ENCODE results near the gene RPS19.
"Not testable (repeated sequence)": the region's sequence is repeated elsewhere in the genome, so short reads cannot be mapped to it uniquely, and the experiment has no call there.

RPS19 gene

DNA sequence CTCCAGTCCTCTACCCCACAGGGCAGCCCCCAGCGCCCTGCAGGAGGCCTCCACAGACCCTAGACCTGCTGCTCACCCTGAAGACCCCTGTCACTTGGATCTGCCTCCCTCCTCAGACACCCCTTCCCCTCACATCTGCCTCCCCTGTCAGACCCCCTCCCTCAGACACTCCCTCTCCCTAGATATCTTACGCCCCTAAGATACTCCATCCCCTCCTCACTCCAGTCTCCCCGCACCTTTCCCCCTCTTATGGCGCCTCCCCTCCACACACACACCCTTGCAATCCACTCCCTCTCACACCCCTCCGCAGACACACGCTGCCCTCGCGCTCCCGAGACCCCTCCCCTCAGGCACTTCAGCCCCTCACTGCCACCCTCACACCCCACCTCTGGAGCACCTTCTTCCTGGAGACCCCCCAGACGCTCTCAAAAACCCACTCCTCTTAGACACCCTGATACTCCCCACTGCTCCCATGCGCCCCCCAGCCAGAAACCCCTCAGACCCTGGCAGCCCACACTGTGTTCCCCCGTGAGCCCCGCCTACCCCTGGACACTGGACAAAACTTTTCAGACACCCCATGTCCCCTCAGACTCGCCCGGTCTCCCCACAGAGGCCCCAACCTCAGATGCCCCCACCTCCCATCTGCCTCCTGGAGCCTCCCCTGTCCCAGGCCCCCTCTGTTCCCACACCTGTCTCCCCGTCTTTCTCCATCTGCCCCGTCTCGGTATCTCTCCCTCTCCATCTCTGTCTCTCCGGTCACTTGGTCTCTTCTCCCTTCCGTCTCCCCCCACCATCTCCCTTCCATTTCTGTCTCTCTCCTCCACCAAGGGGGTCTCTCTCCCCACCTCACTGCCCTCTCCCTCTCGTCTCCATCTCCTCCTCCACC lies 53.7 kb downstream of the RPS19 start:
- H3K4me3 ChIP-seq (ENCODE audit: low read depth, low read length): peak overlapping the region; percentile 54
- no peak overlapping the region for H3K9ac ChIP-seq (ENCODE audit: low read depth, low read length)
- H3K36me3 ChIP-seq (ENCODE audit: control insufficient read depth, insufficient read depth, low read length): no peaks in the 10 kb centered on the region
- no peaks in the 10 kb centered on the region for H3K4me1 ChIP-seq (ENCODE audit: control insufficient read depth, insufficient read depth, low read length)
- peaks cover 96% of the 10 kb centered on the region for H3K27me3 ChIP-seq (ENCODE audit: control insufficient read depth, insufficient read depth, low read length)
- no peaks in the 10 kb centered on the region for H3K9me3 ChIP-seq (ENCODE audit: control insufficient read depth, insufficient read depth, low read length)

DNA sequence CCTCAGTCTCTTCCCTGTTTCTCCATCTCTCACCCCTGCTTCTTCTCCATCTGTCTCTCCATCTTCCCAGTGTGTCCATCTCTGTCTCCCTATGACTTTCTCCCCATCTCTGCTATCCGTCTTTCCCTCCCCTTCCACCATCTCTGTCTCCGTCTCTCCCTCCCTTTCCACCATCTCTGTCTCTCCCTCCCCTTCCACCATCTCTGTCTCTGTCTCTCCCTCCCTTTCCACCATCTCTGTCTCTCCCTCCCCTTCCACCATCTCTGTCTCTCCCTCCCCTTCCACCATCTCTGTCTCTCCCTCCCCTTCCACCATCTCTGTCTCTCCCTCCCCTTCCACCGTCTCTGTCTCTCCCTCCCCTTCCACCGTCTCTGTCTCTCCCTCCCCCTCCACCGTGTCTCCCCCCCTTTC lies 54.4 kb downstream of the RPS19 start:
- H3K9me3 ChIP-seq (ENCODE audit: control insufficient read depth, insufficient read depth, low read length); H3K36me3 ChIP-seq (ENCODE audit: control insufficient read depth, insufficient read depth, low read length); H3K4me1 ChIP-seq (ENCODE audit: control insufficient read depth, insufficient read depth, low read length); H3K9ac ChIP-seq (ENCODE audit: low read depth, low read length): not testable (repeated sequence)
- peaks cover 97% of the 10 kb centered on the region for H3K27me3 ChIP-seq (ENCODE audit: control insufficient read depth, insufficient read depth, low read length)
- peak overlapping the region; percentile 54 for H3K4me3 ChIP-seq (ENCODE audit: low read depth, low read length)

DNA sequence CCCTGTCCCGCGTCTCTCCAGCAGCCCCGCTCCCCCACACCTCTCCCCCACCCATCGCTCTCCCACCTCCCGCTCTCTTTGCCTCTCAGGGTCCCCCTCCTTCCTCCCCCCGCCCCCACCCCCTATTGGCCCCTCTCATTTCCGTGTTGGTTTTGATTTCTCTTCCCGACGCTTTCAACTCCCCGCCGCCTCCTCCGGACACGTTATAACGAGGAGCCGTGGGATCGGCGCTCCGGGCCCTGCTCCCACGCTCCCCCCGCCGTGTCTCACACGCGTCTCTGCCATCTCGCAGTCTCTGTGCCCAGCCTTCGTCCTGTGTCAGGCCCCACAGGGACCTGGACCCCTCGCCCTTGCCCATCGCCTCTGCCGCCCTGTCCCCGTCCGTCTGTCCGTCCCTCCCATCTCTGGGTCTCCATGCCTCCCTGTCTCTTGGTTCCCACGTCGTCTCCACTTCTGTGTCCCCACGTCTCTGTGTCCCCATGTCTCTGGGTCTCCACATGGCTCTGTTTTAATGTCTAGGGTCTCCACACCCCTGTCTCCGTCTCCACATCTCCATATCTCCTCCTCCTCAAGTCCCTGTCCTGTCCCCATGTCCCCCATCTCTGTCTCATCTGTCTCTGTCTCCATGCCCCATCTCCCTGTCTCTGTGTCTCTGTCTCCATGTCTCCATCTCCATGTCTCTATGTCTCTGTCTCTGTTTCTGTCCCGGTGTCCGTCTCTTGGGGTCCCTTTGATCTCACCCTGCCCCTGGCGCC lies 55.1 kb downstream of the RPS19 start:
- H3K4me3 ChIP-seq (ENCODE audit: low read depth, low read length): peak overlapping the region; percentile 43

DNA sequence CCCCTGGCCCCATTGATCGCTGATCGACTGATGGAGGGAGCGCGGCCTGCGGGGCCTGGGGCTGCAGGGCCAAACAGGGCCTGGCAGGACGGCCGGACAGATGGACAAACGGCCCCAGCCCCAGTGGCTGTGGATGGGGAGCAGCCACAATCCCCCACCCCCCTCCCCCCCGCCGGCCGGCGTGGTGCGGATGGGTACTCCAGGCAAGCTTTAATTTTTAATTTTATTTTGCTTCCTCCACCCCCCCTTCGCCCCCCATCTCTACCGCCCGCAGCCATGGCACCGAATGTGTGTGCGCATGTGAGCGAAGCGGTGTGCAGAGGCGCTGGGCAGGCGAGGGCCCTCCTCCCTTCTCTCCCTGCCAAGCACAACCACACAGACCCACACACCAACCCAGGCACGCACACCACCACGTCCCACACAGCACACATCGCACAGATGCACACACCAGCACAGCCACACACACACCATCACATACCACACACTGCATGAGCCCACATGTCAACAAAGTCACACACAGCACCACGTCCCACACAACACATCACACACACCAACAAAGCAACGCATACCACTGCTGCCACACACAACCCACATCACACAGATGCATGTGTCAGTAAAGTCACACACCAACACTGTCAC lies 55.8 kb downstream of the RPS19 start:
- Histone ChIP-seq H3K9ac (ENCODE audit: low read depth, low read length) (no peak overlapping the region), H3K27me3 (ENCODE audit: control insufficient read depth, insufficient read depth, low read length) (peaks cover 97% of the 10 kb centered on the region), H3K4me3 (ENCODE audit: low read depth, low read length) (no peak overlapping the region), H3K9me3 (ENCODE audit: control insufficient read depth, insufficient read depth, low read length) (no peaks in the 10 kb centered on the region), H3K4me1 (ENCODE audit: control insufficient read depth, insufficient read depth, low read length) (no peaks in the 10 kb centered on the region), H3K36me3 (ENCODE audit: control insufficient read depth, insufficient read depth, low read length) (no peaks in the 10 kb centered on the region)

More for the DNA sequence above, 55.1 kb downstream of the RPS19 start:
- Histone ChIP-seq H3K27me3 (ENCODE audit: control insufficient read depth, insufficient read depth, low read length) (peaks cover 97% of the 10 kb centered on the region), H3K9me3 (ENCODE audit: control insufficient read depth, insufficient read depth, low read length) (no peaks in the 10 kb centered on the region), H3K9ac (ENCODE audit: low read depth, low read length) (no peak overlapping the region), H3K4me1 (ENCODE audit: control insufficient read depth, insufficient read depth, low read length) (no peaks in the 10 kb centered on the region), H3K36me3 (ENCODE audit: control insufficient read depth, insufficient read depth, low read length) (no peaks in the 10 kb centered on the region)

DNA sequence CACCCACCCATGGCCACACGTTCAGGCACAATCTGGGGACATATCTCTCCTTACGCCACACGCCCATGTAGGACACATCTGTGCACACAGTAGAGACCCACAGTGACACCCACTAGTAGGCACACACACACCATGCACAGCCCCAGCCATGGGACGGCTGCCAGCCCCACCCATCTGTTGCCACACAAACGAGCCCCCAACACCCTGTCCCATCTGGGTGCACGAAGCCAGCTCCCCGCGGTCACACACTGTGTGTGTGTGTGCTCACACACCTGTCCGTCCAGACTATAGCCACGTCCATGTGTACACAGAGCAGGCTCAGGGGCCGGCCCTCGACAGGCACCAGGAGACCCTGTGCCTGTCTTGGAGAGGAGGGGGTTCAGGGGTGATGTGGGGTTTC lies 57.6 kb downstream of the RPS19 start:
- Histone ChIP-seq H3K36me3 (ENCODE audit: control insufficient read depth, insufficient read depth, low read length) (no peaks in the 10 kb centered on the region), H3K27me3 (ENCODE audit: control insufficient read depth, insufficient read depth, low read length) (peaks cover 97% of the 10 kb centered on the region), H3K9me3 (ENCODE audit: control insufficient read depth, insufficient read depth, low read length) (no peaks in the 10 kb centered on the region), H3K4me3 (ENCODE audit: low read depth, low read length) (no peak overlapping the region), H3K9ac (ENCODE audit: low read depth, low read length) (no peak overlapping the region), H3K4me1 (ENCODE audit: control insufficient read depth, insufficient read depth, low read length) (no peaks in the 10 kb centered on the region)

DNA sequence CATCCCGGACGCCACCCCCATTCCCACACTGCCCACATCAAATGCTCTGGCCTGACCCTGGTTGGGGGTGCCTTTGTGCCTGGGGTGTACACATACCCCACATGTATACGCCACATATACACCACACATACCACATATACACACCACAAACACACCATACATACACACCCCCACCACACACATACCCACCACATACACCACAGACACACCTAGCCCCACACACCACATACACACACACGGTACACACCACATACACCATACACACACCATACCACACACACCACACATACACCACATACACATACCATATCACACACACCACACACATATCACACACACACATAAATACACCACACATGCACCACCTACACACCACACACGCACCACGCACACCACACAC lies 58.0 kb downstream of the RPS19 start:
- no peak overlapping the region for H3K4me3 ChIP-seq (ENCODE audit: low read depth, low read length)
- no peak overlapping the region for H3K9ac ChIP-seq (ENCODE audit: low read depth, low read length)
- H3K27me3 ChIP-seq (ENCODE audit: control insufficient read depth, insufficient read depth, low read length): peaks cover 97% of the 10 kb centered on the region
- no peaks in the 10 kb centered on the region for H3K9me3 ChIP-seq (ENCODE audit: control insufficient read depth, insufficient read depth, low read length)
- H3K4me1 ChIP-seq (ENCODE audit: control insufficient read depth, insufficient read depth, low read length): no peaks in the 10 kb centered on the region
- H3K36me3 ChIP-seq (ENCODE audit: control insufficient read depth, insufficient read depth, low read length): no peaks in the 10 kb centered on the region

DNA sequence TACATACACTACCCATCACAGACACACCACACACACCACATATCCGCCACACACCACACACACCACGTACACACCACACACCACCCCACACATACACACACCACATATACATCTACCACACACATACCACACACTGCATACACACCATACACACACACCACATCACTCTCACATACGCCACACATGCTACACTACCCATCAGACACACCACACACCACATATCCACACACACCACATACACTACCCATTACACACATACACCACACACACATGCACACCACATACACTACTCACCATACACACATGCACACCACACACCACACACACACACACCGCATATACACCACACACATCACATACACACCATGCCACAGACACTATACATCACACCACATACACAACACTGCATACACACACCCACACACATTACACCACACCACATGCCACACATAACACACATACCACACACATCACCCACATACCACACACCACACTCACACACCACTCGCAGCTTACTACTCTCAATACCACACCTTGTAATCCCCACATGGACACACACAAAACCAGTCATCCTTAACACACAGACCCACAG lies 58.7 kb downstream of the RPS19 start:
- Histone ChIP-seq H3K27me3 (ENCODE audit: control insufficient read depth, insufficient read depth, low read length) (peaks cover 95% of the 10 kb centered on the region), H3K4me1 (ENCODE audit: control insufficient read depth, insufficient read depth, low read length) (no peaks in the 10 kb centered on the region), H3K9me3 (ENCODE audit: control insufficient read depth, insufficient read depth, low read length) (no peaks in the 10 kb centered on the region), H3K36me3 (ENCODE audit: control insufficient read depth, insufficient read depth, low read length) (no peaks in the 10 kb centered on the region), H3K4me3 (ENCODE audit: low read depth, low read length) (no peak overlapping the region), H3K9ac (ENCODE audit: low read depth, low read length) (no peak overlapping the region)

DNA sequence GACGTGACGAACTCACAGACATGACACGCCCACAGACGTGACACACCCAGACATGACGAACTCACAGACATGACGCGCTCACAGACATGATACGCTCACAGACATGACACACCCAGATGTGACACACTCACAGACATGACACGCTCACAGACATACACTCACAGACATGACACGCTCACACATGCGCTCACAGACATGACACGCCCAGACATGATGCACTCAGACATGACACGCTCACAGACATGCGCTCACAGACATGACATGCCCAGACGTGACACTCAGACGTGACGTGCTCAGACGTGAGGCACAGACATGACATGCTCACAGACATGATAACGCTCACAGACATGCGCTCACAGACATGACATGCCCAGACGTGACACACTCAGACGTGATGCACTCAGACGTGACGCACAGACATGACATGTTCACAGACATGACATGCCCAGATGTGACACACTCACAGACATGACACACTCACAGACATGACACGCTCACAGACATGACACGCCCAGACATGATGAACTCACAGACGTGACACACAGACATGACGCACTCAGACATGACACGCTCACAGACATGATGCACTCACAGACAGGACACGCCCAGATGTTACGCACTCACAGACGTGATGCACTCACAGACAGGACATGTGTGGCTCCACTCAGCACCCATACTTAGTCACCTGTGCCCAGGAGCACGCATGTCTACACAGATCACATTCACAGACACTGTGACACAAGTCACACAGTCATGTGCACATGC lies 60.1 kb downstream of the RPS19 start:
- Histone ChIP-seq H3K9ac (ENCODE audit: low read depth, low read length) (no peak overlapping the region), H3K9me3 (ENCODE audit: control insufficient read depth, insufficient read depth, low read length) (no peaks in the 10 kb centered on the region), H3K27me3 (ENCODE audit: control insufficient read depth, insufficient read depth, low read length) (peaks cover 95% of the 10 kb centered on the region), H3K4me1 (ENCODE audit: control insufficient read depth, insufficient read depth, low read length) (no peaks in the 10 kb centered on the region), H3K36me3 (ENCODE audit: control insufficient read depth, insufficient read depth, low read length) (no peaks in the 10 kb centered on the region), H3K4me3 (ENCODE audit: low read depth, low read length) (no peak overlapping the region)

DNA sequence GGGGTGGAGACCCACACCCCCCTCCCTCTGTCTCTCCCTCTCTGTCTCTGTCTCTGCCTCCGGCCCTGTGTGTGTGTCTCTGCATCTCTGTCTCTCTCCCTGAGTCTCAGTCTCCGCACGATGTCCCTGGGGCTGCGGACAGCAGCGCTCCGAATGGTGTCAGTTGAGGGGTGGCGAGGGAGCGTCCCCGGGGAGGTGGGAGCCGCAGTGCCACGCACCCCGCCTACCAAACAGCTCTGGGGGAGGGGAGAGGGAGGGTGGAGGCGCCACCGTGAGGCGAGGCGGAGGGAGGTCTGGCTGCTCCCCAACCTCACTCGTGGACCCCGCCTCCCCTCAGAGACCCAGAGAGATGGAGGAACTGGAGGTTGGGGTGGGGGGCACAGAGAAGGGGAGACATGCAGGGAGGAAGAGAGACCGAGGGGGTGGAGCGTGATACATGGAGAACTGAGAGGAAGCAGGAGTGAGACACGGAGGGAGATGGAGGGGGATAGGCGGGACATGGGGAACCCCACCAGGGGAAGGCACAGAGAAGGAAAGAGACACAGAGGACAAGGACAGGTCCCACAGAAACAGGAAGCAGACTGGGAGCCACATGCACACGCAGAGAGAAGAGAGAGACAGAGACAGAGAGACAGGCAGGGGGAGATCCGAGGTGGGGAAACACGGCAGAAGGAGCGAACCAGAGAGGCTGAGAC lies 61.0 kb downstream of the RPS19 start:
- Histone ChIP-seq H3K9ac (ENCODE audit: low read depth, low read length) (no peak overlapping the region), H3K36me3 (ENCODE audit: control insufficient read depth, insufficient read depth, low read length) (no peaks in the 10 kb centered on the region), H3K9me3 (ENCODE audit: control insufficient read depth, insufficient read depth, low read length) (no peaks in the 10 kb centered on the region), H3K4me3 (ENCODE audit: low read depth, low read length) (peak overlapping the region; percentile 27), H3K27me3 (ENCODE audit: control insufficient read depth, insufficient read depth, low read length) (peaks cover 95% of the 10 kb centered on the region), H3K4me1 (ENCODE audit: control insufficient read depth, insufficient read depth, low read length) (no peaks in the 10 kb centered on the region)

DNA sequence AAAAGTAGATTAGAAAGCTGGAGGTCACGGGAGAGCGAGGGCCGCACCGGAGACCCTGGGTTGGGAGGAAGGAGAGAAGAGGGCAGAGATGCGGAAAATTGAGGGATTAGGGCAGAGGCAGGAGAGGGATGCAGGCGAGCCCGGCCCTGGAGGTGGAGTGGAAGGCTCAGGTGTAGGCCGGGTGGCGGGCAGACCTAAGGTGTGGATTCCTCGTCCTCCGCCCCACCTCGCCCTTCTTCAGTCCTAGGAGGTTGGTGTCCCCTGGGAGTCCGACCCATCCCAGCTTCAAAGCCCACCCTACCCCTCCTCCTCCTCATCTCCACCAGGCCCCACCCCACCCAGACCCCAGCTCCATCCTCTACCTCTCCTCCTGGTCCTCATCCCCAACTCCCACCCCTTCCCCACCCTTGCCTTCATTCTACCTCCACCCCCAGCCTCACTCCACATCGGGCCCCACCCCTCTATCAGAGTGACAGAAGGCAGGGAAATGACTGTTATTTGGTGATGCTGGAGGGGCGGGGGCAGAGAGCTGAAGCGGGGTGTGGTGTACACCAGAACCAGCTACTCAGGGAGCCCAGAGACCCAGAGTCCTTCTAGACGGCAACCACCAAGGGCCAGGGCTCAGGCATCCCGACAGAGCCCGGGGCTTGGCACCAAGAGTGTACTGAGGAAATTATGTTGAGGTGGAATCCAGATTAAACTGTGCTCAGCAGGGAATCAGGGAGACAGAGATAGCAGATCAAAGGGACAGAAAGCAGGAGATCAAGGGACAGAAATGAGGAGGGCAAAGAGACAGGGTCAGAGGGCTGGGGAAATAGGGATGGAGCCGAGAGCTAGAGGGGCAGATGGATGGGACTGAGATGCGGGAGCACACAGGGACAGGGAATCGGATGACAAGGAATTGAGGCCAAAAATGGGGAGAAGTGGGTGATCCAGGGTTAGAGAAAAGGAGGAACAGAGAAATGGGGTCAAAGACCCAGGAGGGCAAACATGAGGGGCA lies 61.8 kb downstream of the RPS19 start:
- Histone ChIP-seq H3K9me3 (ENCODE audit: control insufficient read depth, insufficient read depth, low read length) (no peaks in the 10 kb centered on the region), H3K4me1 (ENCODE audit: control insufficient read depth, insufficient read depth, low read length) (no peaks in the 10 kb centered on the region), H3K9ac (ENCODE audit: low read depth, low read length) (no peak overlapping the region), H3K27me3 (ENCODE audit: control insufficient read depth, insufficient read depth, low read length) (peaks cover 95% of the 10 kb centered on the region), H3K36me3 (ENCODE audit: control insufficient read depth, insufficient read depth, low read length) (no peaks in the 10 kb centered on the region), H3K4me3 (ENCODE audit: low read depth, low read length) (peak overlapping the region; percentile 28)

All from iPS-15b (cell line).